GDM1 (cell line): ENCODE data around the gene EXOC4.

Experiments used
- DNase-seq: peaks from one replicate; lab custom pipeline; 2025; lab: John Stamatoyannopoulos, UW

Gene EXOC4

GRCh38 chr7:133674079-133674763, 421.3 kb downstream of the EXOC4 start:
- DNase-seq = no peak

GRCh38 chr7:133675510-133676218, 422.8 kb downstream of the EXOC4 start:
- no peak for DNase-seq

- no peak for DNase-seq
Observed at GRCh38 chr7:133676805-133677370, 424.0 kb downstream of the EXOC4 start.

GRCh38 chr7:133678137-133678814, 425.4 kb downstream of the EXOC4 start:
- DNase-seq = no peak

GRCh38 chr7:133679977-133680376, 427.1 kb downstream of the EXOC4 start:
- no peak for DNase-seq

- no peak for DNase-seq
Observed at GRCh38 chr7:133681529-133681928, 428.7 kb downstream of the EXOC4 start.

- no peak for DNase-seq
Observed at GRCh38 chr7:133682364-133683181, 429.7 kb downstream of the EXOC4 start.

GRCh38 chr7:133683182-133683454, 430.2 kb downstream of the EXOC4 start:
- DNase-seq = no peak

GRCh38 chr7:133688483-133689239, 435.8 kb downstream of the EXOC4 start:
- no peak for DNase-seq

- no peak for DNase-seq
Observed at GRCh38 chr7:133690740-133691139, 437.9 kb downstream of the EXOC4 start.

GRCh38 chr7:133691727-133692610, 439.1 kb downstream of the EXOC4 start:
- DNase-seq = no peak

- no peak for DNase-seq
Observed at GRCh38 chr7:133693281-133693680, 440.4 kb downstream of the EXOC4 start.

GRCh38 chr7:133696056-133696455, 443.2 kb downstream of the EXOC4 start:
- no peak for DNase-seq

- no peak for DNase-seq
Observed at GRCh38 chr7:133697585-133697984, 444.7 kb downstream of the EXOC4 start.

GRCh38 chr7:133698127-133698526, 445.2 kb downstream of the EXOC4 start:
- DNase-seq = no peak

- DNase-seq = no peak
Observed at GRCh38 chr7:133699386-133699785, 446.5 kb downstream of the EXOC4 start.

- DNase-seq = no peak
Observed at GRCh38 chr7:133702078-133702477, 449.2 kb downstream of the EXOC4 start.

GRCh38 chr7:133702960-133703359, 450.1 kb downstream of the EXOC4 start:
- no peak for DNase-seq

- DNase-seq = no peak
Observed at GRCh38 chr7:133703547-133703946, 450.7 kb downstream of the EXOC4 start.

GRCh38 chr7:133704453-133704852, 451.6 kb downstream of the EXOC4 start:
- no peak for DNase-seq
